ENCODE results near the gene NRSN1.

NRSN1 gene

GRCh38 chr6:24145690-24146131 is 19.7 kb downstream of the NRSN1 start:
- no peak for DNase-seq

GRCh38 chr6:24146871-24147270 is 20.9 kb downstream of the NRSN1 start:
- DNase-seq, result no peak

GRCh38 chr6:24147511-24148153 is 21.6 kb downstream of the NRSN1 start:
- DNase-seq, result no peak

GRCh38 chr6:24148154-24148570 is 22.1 kb downstream of the NRSN1 start:
- no peak for DNase-seq

- DNase-seq, result no peak
Observed at GRCh38 chr6:24148684-24149083, 22.7 kb downstream of the NRSN1 start.

GRCh38 chr6:24149296-24149695 is 23.3 kb downstream of the NRSN1 start:
- no peak for DNase-seq

- DNase-seq, result no peak
Observed at GRCh38 chr6:24149836-24150235, 23.8 kb downstream of the NRSN1 start.

- DNase-seq, result no peak
Observed at GRCh38 chr6:24152014-24152413, 26.0 kb downstream of the NRSN1 start.

GRCh38 chr6:24154121-24154520 is 28.1 kb downstream of the NRSN1 start:
- DNase-seq, result no peak

- no peak for DNase-seq
Observed at GRCh38 chr6:24157886-24158285, 31.9 kb downstream of the NRSN1 start.

GRCh38 chr6:24183584-24183983 is 57.6 kb downstream of the NRSN1 start:
- no peak for DNase-seq

- no peak for DNase-seq
Observed at GRCh38 chr6:24186349-24186748, 60.3 kb downstream of the NRSN1 start.

GRCh38 chr6:24187965-24188577 is 62.1 kb downstream of the NRSN1 start:
- DNase-seq, result no peak

- DNase-seq, result no peak
Observed at GRCh38 chr6:24188578-24189080, 62.6 kb downstream of the NRSN1 start.

- DNase-seq, result no peak
Observed at GRCh38 chr6:24191346-24191745, 65.3 kb downstream of the NRSN1 start.

GRCh38 chr6:24193364-24193763 is 67.3 kb downstream of the NRSN1 start:
- DNase-seq, result no peak

GRCh38 chr6:24194978-24195700 is 69.1 kb downstream of the NRSN1 start:
- no peak for DNase-seq

GRCh38 chr6:24195836-24196597 is 70.0 kb downstream of the NRSN1 start:
- DNase-seq, result no peak
